AML-193 (cell line): ENCODE results near the gene GLG1.

Experiments
- DNase-seq, 2 experiments: peaks; one replicate each; lab custom pipeline; 2025; lab: John Stamatoyannopoulos, UW

The GLG1 gene

DNA sequence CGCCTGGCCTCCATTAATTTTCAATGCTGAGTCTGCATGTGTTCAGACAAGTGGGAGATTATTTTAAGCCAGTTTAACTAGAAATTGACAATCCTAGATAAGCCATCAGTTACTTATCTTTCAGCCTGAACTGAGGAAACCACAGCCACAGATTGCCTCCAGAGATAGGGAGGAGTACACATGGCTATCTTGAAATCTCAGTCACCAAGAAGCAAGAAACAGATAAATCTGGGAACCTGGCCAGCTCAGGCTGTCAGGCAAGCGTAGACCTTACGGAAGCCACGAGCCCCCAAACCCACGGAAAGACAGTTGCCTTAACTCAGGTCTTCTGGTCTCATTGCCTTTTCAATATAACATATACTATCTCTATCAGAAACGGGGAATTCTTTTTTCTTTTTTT is 2.0 kb upstream of the GLG1 start:
- DNase-seq: no peak

DNA sequence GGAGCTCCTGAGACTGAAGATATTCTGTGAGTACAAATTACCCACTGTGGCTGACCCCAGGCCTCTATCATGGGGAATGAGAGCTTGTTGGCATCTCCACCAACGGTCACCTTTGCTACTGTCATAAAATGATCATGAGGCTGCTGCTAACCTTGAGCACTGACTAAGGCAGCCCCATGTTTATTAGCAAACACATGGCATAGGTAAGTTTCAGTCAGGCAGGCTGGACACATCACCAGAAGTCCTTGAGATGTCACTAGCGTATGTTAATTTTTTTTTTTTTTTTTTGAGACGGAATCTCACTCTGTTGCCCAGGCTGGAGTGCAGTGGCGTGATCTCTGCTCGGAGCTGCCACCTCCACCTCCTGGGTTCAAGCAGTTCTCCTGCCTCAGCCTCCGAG is 1.5 kb upstream of the GLG1 start:
- DNase-seq: no peak

GRCh38 chr16:74607962-74608356 is 1.0 kb upstream of the GLG1 start:
- DNase-seq: no peak

DNA sequence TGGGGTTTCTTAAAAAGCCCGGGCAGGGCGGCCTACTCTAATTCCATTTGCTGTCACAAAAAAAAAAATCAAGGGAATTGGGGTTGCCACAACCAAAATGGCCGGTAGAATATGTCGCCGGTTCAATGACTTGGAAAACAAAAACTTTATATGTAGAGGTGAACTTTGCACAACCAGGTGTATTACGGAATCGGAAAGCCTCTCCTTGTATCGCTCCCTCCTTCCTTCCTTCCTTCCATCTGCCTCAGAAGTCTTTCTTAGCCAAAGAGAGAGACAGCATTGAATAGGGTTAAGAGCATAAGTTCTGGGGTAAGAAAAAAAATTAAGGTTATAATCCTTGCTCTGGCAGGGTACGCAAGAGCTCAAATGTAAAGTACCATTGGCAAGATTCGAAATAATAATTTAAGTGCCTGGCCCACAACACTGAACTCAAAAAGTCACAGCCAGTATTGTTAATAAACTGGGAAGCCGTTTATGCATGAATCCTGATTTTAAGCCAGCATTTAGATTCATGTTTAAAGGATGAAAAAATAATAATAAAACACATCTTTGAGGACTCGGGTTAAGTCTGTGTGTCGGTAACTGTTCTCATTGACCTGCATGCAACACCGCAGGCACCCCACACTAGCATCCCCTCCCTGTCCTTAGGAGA is 522 bp upstream of the GLG1 start:
- peak in 1 of 2 experiments; percentile 38 for DNase-seq

GRCh38 chr16:74605746-74606520 is 981 bp downstream of the GLG1 start:
- no peak for DNase-seq

- DNase-seq: no peak
These were observed 1.6 kb downstream of the GLG1 start for GRCh38 chr16:74605332-74605731.

DNA sequence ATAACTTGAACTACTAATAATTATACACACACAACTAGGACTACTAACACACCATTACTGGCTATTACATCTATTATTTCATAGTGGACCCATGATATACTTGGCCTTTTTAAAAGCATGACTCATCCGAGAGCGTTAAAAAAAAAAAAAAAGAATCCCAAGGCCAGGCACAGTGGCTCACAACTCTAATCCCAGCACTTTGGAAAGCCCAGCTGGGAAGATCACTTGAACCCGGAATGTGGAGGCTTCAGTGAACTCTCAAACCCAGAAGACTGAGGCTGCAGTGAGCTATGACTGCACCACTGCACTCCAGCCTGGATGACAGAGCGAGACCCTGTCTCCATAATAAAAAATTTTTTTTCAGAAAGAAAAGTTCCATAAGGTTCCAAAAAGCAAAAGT is 3.1 kb downstream of the GLG1 start:
- DNase-seq: no peak

DNA sequence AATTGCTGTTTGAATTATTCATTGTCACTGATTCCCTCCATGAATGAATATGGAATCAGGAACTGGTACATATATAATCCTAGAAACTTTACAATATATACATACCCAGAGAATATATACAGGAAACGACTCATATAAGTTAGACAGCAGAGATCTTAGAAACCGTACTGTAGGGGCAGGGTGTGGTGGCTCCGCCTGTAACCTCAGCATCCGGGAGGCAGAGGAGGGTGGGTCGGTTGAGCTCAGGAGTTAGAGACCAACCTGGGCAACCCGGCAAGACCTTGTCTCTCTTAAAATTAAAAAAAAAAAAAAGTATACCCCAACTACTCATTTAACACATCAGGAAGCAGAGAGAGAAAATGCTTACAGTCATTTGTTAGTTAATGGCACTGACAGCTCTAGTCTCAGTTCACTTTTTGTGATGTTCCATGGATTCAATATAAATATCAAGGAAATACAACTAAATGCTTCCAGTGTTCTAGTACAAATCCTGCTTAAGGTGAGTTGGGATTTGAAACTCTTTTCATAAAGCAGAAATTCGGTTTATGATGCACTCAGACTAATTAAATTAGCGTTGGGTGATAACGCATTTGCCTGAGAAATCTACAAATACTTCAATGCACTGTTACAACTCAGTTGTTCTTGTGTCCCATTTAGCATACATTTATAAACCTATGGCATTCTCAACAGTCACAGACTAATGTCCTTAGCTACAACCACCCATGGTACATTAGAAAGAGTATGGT is 5.6 kb downstream of the GLG1 start:
- no peak for DNase-seq

DNA sequence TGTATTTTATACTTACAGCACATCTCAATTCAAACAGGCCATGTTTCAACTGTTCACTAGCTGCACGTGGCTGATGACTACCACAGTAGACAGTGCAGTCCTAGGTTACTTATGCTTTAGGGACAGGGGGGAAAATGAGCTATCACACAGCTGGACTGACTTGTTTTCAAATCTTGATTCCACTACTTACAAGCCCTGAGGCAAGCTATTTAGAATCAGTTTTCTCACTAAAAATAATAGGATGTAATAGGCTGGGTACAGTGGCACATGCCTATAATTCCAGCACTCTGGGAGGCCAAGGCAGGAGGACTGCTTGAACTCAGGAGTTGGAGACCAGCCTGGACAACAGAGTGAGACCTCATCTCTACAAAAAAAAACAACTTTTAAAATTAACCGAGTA is 10.3 kb downstream of the GLG1 start:
- DNase-seq: no peak

DNA sequence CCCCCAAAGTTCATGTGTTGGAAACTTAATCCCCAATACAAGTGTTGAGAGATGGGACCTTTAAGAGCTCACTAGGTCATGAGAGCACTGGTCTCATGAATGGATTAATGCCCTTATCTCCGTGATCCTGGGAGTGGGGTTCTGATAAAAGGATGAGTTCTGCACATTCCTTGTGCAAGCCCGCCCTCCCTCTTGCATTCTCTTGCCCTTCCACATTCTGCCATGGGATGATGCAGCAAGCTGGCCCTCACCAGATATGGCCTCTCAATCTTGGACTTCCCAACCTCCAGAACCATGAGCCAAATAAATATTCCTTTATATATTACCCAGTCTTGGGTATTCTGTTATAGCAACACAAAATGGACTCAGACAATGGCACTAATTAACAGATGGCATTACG is 14.1 kb downstream of the GLG1 start:
- no peak for DNase-seq

- no peak for DNase-seq
These were observed 14.9 kb downstream of the GLG1 start for GRCh38 chr16:74591876-74592650.

- DNase-seq: no peak
These were observed 20.0 kb downstream of the GLG1 start for GRCh38 chr16:74586948-74587347.

DNA sequence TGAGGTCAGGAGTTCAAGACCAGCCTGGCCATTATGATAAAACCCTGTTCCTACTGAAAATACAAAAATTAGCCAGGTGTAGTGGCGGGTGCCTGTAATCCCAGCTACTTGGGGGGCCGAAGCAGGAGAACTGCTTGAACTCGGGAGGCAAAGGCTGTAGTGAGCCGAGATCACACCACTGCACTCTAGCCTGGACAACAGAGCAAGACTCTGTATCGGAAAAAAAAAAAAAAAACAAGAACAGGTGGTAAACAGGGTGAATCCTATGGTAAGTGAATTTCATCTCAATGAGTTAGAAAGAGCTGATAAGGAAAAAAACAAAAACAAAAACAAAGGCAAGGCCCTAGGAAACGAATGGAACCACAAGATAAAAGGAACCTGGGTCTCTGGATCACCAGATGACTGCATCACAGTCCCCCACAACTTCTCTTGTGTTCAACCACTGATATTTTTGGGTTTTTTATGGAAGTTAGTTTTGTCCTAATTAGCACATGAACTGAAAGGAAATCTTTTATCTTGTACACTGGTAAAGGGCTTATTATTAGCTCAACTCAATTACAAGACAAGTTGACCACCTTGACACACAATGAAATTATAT is 21.0 kb downstream of the GLG1 start:
- no peak for DNase-seq

- DNase-seq: no peak
These were observed 22.8 kb downstream of the GLG1 start for GRCh38 chr16:74583926-74584666.

DNA sequence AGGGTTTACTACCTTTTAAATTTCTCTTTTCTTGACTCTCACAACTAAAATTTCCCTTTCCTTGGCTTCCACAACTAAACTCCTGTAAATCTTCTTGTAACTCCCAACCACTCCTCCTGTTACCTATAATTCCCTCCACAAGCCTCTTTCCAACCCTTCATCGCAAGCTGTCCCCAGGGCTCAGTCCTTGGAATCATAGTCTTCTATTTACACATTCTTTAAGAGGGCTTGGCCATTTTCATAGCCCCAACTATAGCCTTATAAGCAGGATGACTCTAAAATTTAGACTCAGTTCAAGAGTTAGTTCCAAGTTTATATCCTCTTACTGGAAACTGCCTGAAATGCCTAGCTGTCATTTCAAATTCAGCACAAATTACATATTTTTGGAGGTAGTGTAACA is 23.9 kb downstream of the GLG1 start:
- no peak for DNase-seq

- DNase-seq: no peak
These were observed 26.1 kb downstream of the GLG1 start for GRCh38 chr16:74580833-74581232.

DNA sequence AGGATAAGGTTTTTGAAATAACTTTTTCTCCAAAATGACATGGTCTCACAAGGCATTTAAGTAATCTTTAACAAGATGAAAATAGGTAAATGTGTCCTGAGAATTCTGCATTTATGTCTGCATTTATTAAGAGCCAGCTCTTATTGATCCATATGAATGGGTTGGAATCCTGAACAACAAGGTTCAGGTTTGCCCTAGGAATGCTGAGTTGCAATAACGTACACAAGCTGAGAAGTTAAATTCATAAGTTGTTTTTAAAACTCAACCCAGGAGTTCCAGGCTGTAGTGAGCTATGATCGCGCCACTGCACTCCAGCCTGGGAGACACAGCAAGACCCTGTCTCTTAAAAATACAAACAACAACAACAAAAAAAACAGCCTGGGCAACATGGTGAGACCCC is 28.1 kb downstream of the GLG1 start:
- no peak for DNase-seq

DNA sequence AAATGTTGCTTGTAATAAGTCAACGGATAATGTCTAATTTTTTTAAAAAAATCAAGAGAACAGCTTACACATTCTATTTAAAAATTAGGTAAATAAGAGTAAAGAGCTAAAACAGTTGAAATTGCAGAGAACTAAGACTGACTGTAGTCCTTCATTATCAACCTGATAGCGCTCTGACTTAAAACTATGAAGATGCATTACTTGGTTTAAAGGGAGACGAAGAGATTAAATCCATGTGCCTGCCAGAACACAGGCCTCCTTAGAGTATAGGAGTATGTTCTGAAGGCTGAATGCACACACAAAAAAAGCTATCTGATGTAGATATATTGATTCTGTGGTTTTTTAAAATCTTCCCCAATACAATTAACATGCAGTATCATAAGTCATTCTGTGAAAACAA is 28.5 kb downstream of the GLG1 start:
- DNase-seq: no peak

GRCh38 chr16:74577882-74578366 is 29.0 kb downstream of the GLG1 start:
- no peak for DNase-seq

DNA sequence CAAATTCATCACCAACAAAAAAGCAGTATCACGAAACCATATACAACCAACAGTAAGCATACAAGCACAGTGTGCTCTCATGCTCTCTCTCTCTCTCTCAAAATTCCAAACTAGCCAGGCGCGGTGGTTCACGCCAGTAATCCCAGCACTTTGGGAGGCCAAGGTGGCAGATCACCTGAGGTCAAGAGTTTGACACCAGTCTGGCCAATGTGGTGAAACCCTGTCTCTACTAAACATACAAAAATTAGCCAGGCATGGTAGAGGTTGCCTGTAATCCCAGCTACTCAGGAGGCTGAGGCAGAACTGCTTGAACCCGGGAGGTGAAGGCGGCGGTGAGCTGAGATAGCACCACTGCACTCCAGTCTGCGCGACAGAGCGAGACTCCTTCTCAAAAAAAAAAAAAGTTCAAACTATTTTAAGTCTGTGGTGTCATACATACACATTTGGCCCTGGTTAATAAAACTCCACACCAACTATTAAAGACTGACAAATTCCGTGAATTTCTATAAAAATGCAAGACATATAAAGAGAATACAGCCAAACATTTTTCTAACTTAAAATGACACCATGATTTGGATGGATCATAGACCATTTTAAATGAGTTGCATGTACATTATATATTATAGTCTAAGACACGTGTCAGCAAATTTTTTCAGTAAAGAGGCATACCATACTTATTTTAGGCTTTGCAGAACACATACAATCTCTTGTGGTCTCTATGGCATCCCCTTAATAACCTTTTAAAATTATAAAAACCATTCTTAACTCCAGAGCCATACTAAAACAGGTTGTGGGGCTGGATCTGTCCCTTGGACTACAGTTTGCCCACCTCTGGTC is 30.9 kb downstream of the GLG1 start:
- DNase-seq: no peak
